Embryonic facial prominence (tissue), 1 donor: Measurements from ENCODE around the gene DPP4.

Experiments
- DNase-seq: peaks from one replicate; pipeline ENCODE4 v3.0.0-alpha.2; 2016; ENCODE audit errors: extremely low spot score

Gene DPP4

GRCh38 chr2:162073888-162074631 is at the start of gene DPP4:
TSS of gene DPP4 (minus strand) at chr2:162074215. CDS start at chr2:162073981, 234 bp downstream.
- DNase-seq: no peak

- no peak for DNase-seq
Measured at GRCh38 chr2:162118166-162119031, 44.4 kb upstream of the DPP4 start.

GRCh38 chr2:162116352-162116751 is 42.3 kb upstream of the DPP4 start:
- DNase-seq: no peak

DNA sequence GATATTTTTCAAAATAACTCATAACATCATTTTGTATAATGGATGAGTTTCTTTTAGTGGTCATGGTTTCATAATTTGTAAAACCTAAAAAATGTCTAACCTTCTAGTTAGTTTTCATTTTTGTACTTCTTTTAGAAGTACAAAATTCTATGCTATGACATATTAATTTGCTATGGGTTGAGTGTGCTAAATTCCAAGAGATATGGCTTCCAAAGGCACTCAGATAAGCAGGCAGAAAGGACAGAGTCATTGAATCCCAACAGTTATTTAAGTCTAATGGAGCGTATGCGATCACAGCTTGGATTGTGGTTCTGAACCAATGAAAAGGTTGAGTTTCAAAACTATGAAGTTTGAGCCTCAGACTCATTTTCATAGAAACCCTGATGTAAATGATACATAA is 41.1 kb upstream of the DPP4 start:
- no peak for DNase-seq

- no peak for DNase-seq
Measured at GRCh38 chr2:162114271-162114670, 40.3 kb upstream of the DPP4 start.

DNA sequence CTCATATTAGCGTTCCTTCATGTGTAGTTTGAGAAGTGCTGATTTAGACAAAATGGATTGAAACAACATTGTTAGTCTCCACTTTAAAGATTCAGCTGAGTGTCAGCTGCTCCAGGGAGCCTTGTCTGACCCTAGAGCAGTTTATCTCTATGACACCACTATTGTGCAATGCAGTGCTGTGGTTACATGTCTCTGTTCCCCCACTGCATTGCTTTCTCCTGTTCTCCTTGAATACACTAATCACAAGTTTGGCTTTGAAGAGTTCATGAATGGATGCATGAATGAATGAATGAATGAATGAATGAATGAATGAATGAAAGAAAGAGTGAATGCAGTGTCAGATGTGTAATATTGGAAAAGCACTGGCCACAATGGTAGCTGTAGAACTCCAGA is 39.8 kb upstream of the DPP4 start:
- DNase-seq: no peak

DNA sequence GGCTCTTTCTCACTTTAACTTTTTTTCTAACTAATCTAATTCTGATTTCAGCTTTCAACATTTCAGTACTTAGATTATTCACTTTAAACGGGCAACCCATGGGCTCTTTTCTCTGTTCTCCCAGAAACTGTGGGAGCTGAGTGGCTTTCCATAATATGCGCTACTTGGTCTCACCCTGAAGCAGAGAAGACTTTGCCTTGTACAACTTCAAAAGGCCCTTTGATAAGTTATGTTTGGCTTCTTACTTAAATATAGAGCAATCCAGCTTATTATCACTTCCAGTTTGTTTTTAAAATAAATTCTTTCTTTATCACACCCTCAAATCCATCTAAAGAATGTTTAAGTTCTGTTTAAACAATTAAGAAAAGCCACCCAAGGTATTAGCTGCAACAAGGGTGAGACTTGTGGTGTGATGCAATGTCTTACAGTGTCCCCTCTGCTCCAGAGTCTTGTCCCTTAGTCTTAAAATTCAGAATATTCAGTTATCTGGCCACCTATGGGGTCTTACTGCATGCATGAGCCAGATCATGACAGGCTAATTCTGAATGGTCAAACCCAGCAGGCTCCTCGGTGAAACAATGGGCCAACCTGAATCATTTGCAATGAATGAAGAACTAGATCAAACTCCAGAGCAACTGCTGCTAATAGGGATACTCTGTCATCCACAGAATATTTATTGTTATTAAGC is 39.2 kb upstream of the DPP4 start:
- no peak for DNase-seq

DNA sequence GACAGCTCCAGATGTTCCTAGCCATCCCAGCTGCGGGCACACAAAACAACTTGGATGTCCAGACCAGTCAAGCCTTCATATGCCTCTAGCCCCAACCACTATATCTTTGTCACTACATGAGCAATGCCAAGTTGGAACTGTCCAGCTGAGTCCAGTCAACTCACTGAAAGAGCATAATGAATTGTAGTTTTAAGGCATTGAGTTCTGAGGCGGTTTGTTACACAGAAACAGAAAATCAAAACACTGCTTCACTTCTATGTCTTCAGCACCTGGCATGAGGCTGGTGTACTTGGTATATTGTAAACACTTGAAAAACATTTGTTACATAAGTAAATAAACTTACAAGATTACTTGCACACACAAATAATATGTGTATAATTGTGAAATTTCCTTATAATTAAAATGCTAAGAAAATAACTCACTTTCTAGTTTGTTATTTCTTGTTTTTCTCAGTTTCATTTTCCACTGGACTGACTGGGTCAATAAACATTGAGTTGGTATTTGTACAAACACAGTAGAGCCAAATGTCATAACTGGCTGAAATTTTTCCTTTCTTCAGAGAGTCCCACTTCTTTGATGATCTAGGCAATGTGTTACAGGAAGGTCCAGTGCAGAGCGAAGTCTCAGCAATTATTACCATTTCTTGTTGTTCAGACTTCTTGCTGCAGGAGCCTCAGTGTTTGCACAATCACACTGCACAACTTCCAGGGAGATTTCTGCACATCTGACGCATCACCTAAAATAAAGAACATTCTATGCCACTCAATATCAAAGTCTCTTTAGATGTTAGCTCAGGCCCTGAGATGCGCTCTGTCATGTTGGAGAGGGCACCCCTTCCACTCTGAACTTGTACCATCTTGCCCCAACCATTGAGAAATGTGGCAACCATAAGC is 38.2 kb upstream of the DPP4 start:
- DNase-seq: no peak

GRCh38 chr2:162107361-162107901 is 33.4 kb upstream of the DPP4 start:
- DNase-seq: no peak

DNA sequence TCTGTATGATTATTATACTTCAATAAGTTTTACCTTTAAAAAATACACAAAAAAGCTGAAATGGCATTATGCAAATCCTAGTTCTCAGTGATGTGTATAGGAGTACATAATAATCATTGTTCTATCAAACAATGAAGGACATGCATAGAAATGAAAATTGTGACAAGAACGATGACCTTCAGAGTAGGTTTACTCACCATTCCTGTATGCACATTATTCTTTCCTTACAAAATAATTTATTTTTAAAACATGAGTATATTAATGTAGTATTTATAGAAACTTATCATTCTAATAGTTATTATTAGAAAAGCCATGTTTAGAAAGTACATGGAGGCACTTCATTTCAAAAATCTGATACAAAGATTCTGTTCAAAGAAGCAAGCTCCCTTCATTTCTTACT is 32.7 kb upstream of the DPP4 start:
- no peak for DNase-seq

DNA sequence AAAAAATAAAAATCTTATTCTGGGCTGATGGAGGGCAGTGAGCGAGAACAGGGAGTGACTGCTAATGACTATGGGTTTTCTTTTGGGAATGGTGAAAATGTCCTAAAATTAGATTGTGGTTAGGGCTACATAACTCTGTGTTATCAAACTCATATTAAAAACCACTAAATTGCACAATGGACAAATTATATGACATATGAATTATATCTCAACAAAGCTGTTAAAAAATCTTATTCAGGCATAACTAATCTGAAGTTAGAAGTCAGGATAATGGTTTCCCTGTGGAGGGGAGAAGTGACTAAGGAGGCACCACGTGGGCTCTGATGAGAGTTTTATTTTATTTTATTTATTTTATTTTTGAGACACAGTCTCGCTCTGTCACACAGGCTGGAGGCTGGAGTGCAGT is 32.1 kb upstream of the DPP4 start:
- DNase-seq: no peak

DNA sequence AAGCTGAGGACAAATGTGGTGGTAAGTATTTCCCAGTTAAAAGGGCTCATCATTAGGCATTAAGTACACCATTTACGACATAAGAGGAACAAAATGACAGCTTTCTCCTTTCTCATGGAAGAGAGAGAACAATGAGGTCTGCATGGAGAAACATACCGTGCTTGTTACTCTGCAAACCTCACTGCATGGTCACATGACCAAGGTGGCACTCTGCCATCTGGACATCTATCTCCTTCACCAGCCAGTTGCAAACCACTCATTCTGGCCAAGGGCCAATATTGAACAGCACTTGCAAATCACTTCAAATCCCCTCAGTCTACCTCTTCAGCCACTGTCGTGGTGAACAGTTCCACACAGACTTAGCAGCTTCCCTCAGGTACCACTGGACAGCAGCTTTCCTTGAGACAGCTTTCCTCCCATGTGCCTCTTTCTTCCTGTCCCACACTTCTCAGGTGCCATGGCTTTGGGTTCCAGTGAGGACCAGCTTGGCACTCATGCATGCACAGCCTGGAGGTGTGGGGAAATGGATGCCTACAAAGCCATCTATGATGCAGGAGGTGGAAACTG is 29.5 kb upstream of the DPP4 start:
- DNase-seq: no peak

- DNase-seq: no peak
Measured at GRCh38 chr2:162100579-162100978, 26.6 kb upstream of the DPP4 start.

DNA sequence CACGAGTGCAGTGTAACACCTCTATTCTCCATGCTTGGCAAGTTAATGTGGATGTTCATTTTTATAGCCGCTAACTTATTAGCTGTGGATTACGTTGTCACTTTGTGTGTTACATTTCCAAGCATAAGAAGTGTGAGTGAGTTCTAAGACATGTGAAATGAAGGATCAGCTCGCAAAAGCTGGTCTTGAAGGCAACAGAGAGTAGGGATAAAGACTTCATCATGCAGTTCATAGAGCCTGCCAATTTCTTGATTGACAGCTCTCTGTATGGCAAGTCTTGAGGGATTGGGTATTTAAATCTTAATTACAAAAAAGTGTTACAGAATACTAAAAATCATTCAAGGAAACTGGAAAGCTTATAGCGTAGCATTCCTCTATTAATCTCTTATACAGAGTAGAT is 25.8 kb upstream of the DPP4 start:
- no peak for DNase-seq

DNA sequence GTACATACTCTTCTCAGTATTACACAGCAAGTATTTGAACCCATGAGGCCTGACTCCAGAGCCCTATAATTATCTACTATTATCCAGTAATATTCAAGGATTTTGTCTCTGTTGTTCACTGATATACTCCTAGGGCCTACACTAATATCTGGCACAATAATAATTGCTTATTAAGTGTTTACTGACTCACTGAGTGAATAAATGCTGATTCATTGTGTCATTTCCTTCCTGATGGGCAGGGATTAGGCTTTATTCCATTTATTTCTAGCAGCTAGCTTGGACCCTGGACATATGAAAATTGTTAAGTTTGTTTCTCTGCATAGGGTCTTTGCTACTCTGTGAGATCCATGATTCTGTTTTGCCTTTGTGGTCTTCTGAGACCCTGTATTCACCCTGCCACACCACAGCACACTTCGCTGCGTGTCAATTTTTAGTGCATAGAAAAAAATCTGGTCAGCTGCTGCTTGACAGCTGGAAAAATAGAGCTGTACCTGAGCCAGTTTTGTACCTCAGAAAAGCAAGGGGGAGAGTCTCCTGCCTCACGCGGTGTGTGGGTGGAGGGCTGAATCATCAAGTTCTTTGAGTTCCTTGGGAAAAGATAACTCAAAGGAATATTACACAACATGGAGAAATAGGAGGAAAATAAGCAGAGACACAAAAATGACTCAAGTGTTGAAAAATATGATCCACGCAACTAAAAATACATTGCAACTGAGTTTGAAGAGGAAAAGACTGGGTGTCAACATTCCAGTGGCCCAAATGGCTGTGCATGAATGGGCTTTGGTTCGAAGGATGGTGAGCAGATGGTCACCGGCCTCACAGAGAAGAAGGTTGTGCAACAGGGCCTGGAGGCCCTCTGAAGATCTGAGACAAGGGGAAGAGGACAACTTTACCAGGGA is 18.9 kb upstream of the DPP4 start:
- DNase-seq: no peak

DNA sequence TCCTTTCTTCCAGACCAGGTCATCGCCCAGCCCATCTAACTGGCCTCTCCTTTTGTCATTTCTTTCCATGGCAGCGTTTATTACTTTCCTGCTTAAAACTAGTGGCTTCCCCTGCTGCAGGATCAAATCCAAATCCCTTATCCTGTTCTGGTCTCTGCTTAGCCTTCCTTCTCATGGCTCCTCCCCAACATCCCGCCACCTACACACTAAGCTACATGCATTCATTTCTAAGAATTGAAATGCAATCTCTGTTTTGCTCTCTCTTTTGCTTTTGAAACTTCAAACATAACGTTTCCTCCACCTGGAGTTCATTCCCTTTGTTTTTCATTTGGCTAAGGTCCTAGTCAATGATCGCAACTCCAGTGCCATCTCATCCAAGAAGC is 18.0 kb upstream of the DPP4 start:
- no peak for DNase-seq

DNA sequence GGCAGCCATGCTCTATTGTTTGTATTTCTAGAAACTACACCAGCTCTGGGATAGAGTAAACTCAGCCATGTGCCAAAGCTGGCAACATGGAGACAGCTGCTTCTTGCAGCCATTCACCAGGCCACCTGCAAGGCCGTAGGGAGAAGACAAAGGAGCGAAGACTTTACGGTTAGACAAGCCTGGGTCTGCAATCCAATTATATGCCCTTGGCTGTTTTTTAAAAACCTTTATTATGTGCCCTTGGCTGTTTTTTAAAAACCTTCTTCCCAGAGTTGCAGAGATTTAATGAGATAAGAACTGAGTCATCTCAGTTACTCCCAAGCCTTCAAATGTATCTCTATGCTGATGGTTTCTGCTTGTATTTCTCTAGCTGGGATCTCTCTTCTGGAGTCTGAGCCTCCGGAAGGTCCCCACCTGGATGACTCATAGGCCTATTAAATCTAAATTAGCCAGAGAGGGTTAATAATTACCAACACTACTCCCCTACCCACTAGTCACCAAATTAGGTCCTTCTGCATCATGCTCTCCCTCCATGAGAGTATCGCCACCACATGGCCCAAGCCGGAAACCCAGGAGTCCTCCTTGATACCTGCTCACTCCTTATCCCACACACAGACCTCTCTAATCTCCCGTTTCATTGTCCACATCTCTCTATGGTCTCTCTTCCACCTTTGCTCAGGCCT is 17.5 kb upstream of the DPP4 start:
- DNase-seq: no peak

- DNase-seq: no peak
Measured at GRCh38 chr2:162090109-162090508, 16.1 kb upstream of the DPP4 start.

DNA sequence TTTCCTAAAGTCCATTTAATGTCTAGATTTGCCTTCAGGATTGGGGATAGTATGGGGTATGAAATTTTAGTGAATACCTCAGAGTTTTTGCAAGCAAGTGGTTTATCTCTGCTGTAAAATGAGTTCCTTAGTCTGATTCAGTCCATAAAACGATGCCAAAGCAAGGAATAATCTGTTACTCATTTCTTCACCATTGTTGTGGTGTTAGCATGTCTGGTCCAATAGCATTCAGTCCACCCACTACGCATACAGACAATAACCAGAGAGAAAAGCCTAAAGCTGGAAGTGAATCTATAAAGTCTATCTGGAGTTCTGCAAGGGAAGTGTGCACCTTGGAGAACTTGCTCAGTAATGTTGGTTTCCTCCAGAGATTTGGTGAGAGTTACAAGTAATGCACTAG is 12.9 kb upstream of the DPP4 start:
- no peak for DNase-seq
